ENCODE data around the gene GPS1. TPM values are rescaled to one million over a fixed set of nuclear protein-coding genes. Genes with fewer than 3 reads are reported as not detected.

Gene GPS1
- total RNA-seq, 4 donors from 2014 or later = 62.8 to 76.9 (median 69.5) TPM

- peaks cover 16 to 52% (median 20%) of the 10 kb centered on the region in 3 donors for H3K4me1 ChIP-seq
- WGBS, 2 donors = 92 to 93% methylated on average over 5 of the region's 16 CpGs
- no peaks in the 10 kb centered on the region for H3K9me3 ChIP-seq
- H3K27ac ChIP-seq = no peak overlapping the region
- no peak for DNase-seq
- TF ChIP-seq CTCF (IDR thresholded peaks at IDR 0.05) (no peak), POLR2A (IDR thresholded peaks at IDR 0.05) (no peak)
- H3K36me3 ChIP-seq = peaks cover 0 to 14% (median 0%) of the 10 kb centered on the region in 3 donors
- H3K27me3 ChIP-seq = peaks cover 0 to 7% (median 0%) of the 10 kb centered on the region in 4 donors
- no peak overlapping the region for H3K4me3 ChIP-seq
- intact Hi-C loops (cut with DNase I) = no loop called here
Observed at GRCh38 chr17:82029391-82029790, 22.3 kb upstream of the GPS1 start.

DNA sequence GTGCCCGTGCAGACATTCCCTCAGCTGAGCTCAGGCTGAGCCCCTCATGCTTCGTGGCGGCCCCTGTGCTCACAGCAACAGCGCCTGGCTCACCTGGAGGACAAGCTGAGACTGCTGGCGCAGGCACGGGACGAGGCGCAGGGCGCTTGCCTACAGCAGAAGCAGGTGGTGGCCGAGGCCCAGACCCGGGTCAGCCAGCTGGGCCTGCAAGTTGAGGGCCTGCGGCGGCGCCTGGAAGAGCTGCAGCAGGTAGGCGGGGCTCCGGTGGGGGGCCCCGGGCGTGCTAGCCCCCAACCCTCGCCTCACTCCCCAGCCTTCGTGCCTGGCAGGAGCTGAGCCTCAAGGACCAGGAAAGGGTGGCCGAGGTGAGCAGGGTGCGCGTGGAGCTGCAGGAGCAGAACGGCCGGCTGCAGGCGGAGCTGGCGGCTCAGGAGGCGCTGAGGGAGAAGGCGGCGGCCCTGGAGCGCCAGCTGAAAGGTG is 21.7 kb upstream of the GPS1 start:
- peak overlapping the region in 1 of 4 donors; percentile 80 for H3K27ac ChIP-seq
- 25 to 60% methylated on average over 1 to 4 of the region's 31 CpGs for WGBS, 2 donors
- intact Hi-C loops (cut with DNase I) = loop anchor here (2.0 kb wide), 1 partner anchor 123 kb away; no protein-coding TSS in a partner anchor

GRCh38 chr17:82030470-82031302 is 21.0 kb upstream of the GPS1 start:
- TF ChIP-seq CTCF (IDR thresholded peaks at IDR 0.05) (peak; percentile 94 to 99 (median 95)), POLR2A (IDR thresholded peaks at IDR 0.05) (no peak)
- Histone ChIP-seq H3K4me1 (peaks cover 16 to 51% (median 21%) of the 10 kb centered on the region in 3 donors), H3K27me3 (peaks cover 0 to 7% (median 0%) of the 10 kb centered on the region in 4 donors), H3K27ac (peak overlapping the region; percentile 70 to 88 (median 79)), H3K4me3 (peak overlapping the region; percentile 47 to 71 (median 60)), H3K9me3 (no peaks in the 10 kb centered on the region), H3K36me3 (peaks cover 0 to 27% (median 0%) of the 10 kb centered on the region in 3 donors)
- no peak for DNase-seq
- 3% methylated on average over 23 of the region's 94 CpGs; no CpG with 5 or more reads in 1 of the 2 donors for WGBS, 2 donors
- intact Hi-C loops (cut with DNase I) = loop anchor here (2.0 kb wide), 1 partner anchor 122 kb away; no protein-coding TSS in a partner anchor

More for the DNA sequence above, 21.7 kb upstream of the GPS1 start:
- TF ChIP-seq CTCF (IDR thresholded peaks at IDR 0.05) (no peak), POLR2A (IDR thresholded peaks at IDR 0.05) (no peak)
- Histone ChIP-seq H3K9me3 (no peaks in the 10 kb centered on the region), H3K4me3 (peak overlapping the region in 2 of 4 donors; percentile 64 to 71), H3K27me3 (peaks cover 0 to 7% (median 0%) of the 10 kb centered on the region in 4 donors), H3K36me3 (peaks cover 0 to 20% (median 0%) of the 10 kb centered on the region in 3 donors), H3K4me1 (peaks cover 16 to 47% (median 19%) of the 10 kb centered on the region in 3 donors)
- no peak for DNase-seq

DNA sequence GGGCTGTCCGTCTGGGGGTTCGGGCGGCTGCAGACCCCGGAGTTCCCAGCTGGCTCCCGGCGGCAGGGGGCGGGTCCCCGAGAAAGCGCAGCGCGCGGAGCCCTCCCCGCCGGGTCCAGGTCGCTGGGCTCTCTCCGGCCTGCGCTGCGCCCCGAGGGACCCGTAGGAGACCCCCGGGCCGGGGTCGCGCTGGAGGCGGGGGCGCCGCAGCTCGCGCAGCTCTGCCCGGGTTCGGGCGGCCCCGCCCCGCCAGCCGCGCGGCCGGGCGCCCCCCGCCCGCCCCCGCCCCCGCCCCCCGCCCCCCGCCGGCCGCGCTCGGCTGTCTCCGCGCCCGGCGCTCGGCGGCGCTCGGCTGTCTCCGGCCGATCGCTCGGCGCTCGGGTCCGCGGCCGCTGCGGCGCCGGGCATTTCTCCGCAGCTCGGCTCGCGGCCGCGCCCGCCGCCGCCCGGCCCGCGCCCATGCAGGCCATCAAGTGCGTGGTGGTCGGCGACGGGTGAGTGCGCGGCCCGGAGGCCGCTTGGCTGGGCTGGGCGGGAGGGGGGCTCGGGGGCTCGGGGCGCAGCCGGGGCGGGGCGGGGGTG is 20.3 kb upstream of the GPS1 start, which contains the start of gene RAC3:
Gene RAC3, plus strand, starts transcription at position 376 of the 582 bp plus-strand sequence. Its CDS starts 84 bp downstream, at position 460.
- peaks cover 20 to 58% (median 28%) of the 10 kb centered on the region in 3 donors for H3K4me1 ChIP-seq
- peaks cover 0 to 7% (median 0%) of the 10 kb centered on the region in 4 donors for H3K27me3 ChIP-seq
- TF ChIP-seq CTCF (IDR thresholded peaks at IDR 0.05) (no peak), POLR2A (IDR thresholded peaks at IDR 0.05) (no peak)
- H3K36me3 ChIP-seq = peaks cover 0 to 33% (median 0%) of the 10 kb centered on the region in 3 donors
- no CpG with 5 or more reads among the region's 96 CpGs for WGBS, 2 donors
- intact Hi-C loops (cut with DNase I) = loop anchor here (2.0 kb wide), 1 partner anchor 121 kb away; no protein-coding TSS in a partner anchor
- H3K9me3 ChIP-seq = no peaks in the 10 kb centered on the region
- peak within 1 kb of the TSS; percentile 47 to 71 (median 60) for H3K4me3 ChIP-seq
- DNase-seq = no peak
- H3K27ac ChIP-seq = peak within 1 kb of the TSS; percentile 70 to 88 (median 79)

Data from esophagus squamous epithelium (tissue), 5 donors.